ENCODE results near the gene NAP1L2. TPM values are rescaled to one million over a fixed set of nuclear protein-coding genes. Genes with fewer than 3 reads are reported as not detected.
"Not testable (repeated sequence)": the region's sequence is repeated elsewhere in the genome, so short reads cannot be mapped to it uniquely, and the experiment has no call there.

The NAP1L2 gene, protein sequence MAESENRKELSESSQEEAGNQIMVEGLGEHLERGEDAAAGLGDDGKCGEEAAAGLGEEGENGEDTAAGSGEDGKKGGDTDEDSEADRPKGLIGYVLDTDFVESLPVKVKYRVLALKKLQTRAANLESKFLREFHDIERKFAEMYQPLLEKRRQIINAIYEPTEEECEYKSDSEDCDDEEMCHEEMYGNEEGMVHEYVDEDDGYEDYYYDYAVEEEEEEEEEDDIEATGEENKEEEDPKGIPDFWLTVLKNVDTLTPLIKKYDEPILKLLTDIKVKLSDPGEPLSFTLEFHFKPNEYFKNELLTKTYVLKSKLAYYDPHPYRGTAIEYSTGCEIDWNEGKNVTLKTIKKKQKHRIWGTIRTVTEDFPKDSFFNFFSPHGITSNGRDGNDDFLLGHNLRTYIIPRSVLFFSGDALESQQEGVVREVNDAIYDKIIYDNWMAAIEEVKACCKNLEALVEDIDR
- 0.48 TPM for total RNA-seq (ENCODE audit: insufficient read depth, low replicate concordance)

GRCh38 chrX:73214426-73215094 is at the start of gene NAP1L2:
TSS of gene NAP1L2 (minus strand) at chrX:73214851. CDS start at chrX:73214492, 359 bp downstream.
- peak; percentile 31 for DNase-seq (ENCODE audit: low spot score)

DNA sequence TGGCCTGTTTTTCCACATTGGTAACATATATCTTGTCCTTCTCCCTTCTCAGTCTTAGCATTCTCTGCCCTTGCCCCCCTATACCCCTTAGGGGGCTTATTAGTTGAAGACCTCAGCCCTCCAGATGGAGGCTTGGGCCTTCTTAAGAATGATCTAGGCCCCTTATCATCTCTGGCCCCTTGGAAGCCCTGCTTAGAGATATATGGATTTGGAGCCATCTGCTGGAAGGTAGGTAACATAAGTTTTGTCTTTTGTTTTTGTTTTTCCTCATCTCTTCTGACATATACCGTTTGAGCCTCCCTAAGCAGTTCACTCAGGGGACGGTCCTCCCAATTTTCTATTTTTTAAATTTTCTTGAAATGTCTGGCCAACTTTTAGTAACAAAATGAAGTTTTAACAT is 48.3 kb upstream of the NAP1L2 start:
- no peak for DNase-seq (ENCODE audit: low spot score)

GRCh38 chrX:73239242-73239641 is 24.6 kb upstream of the NAP1L2 start:
- DNase-seq (ENCODE audit: low spot score) = no peak

- no peak for DNase-seq (ENCODE audit: low spot score)
These were observed 3.0 kb upstream of the NAP1L2 start for GRCh38 chrX:73217621-73218020.

DNA sequence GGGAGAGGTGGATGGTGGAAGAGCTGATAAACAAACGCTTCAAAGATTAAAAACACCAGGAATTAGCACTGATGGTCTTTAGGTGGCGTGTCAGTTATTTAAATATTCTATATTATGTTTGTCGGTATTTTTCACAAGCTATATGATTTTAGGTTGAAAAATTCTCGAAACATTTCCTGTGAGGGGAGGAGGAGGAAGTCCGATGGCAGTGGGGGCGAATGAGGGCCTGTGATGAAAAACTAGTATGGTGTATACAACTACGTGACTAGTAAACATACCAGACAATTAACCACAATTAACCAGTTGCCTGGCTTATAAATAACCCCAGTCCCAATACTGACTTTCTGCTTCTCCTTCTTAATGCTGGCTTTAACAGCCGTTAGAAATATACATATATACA is 595 bp upstream of the NAP1L2 start:
- DNase-seq (ENCODE audit: low spot score) = no peak

DNA sequence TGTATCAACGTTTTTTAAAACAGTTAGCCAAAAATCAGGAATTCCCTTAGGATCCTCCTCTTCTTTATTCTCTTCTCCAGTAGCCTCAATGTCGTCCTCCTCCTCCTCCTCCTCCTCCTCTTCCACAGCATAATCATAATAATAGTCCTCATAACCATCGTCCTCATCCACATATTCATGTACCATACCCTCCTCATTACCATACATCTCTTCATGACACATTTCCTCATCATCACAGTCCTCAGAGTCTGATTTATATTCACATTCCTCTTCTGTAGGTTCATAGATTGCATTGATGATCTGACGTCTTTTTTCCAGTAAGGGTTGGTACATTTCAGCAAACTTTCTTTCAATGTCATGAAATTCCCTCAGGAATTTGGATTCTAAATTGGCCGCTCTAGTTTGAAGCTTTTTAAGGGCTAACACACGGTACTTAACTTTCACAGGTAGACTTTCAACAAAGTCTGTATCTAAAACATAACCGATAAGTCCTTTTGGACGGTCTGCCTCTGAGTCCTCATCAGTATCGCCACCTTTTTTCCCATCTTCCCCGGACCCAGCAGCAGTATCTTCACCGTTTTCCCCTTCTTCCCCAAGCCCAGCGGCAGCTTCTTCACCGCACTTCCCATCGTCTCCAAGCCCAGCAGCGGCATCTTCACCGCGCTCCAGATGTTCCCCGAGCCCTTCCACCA is 771 bp downstream of the NAP1L2 start:
- DNase-seq (ENCODE audit: low spot score) = no peak

DNA sequence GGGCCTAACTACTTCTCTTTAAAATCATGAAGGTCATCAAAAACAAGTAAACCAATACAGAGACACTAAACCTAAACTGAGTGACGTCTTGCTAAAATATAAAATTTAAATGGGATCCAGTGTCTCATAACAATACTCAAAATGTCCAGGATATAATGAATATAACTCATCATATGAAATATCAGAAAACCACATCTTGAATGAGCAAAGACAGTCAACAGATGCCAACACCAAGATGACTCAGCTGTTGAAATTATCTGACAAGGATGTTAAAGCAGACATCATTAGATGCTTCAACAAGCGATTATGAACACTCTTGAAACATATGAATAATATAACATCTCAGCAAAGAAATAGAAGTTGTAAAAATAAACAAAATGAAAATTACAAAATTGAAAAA is 8.3 kb downstream of the NAP1L2 start:
- DNase-seq (ENCODE audit: low spot score) = no peak

DNA sequence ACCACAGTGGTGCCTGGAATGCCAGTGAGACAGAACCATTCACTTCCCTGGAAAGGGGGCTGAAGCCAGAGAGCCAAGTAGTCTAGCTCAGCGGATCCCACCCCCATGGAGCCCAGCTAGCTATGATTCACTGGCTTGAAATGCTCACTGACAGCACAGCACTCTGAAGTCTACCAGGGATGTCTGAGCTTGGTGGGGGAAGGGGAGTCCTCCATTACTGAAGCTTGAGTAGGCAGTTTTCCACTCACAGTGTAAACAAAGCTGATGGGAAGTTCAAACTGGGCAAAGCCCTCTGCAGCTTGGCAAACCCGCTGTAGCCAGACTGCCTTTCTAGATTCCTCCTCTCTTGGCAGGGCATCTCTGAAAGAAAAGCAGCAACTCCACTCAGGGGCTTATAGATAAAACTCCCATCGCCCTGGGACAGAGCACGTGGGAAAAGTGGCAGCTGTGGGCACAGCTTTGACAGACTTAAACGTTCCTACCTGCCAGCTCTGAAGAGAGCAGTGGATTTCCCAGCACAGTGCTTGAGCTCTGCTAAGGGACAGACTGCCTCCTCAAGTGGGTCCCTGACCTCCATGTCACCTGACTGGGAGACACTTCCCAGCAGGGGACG is 32.0 kb downstream of the NAP1L2 start:
- no peak for DNase-seq (ENCODE audit: low spot score)

GRCh38 chrX:73168945-73169344 is 45.7 kb downstream of the NAP1L2 start:
- not testable (repeated sequence) for DNase-seq (ENCODE audit: low spot score)

Other genes starting within 250 kb of the NAP1L2 start
- gene PABPC1L2B, start 211.9 kb downstream of the NAP1L2 start, total RNA-seq (ENCODE audit: insufficient read depth, low replicate concordance) = 1.2 TPM
- not detected for gene PABPC1L2A, start 135.3 kb downstream of the NAP1L2 start, total RNA-seq (ENCODE audit: insufficient read depth, low replicate concordance)
- not detected for gene CDX4, start 232.2 kb upstream of the NAP1L2 start, total RNA-seq (ENCODE audit: insufficient read depth, low replicate concordance)

Data from umbilical cord (tissue), 2 donors.